ENCODE results near the gene MTMR4.

The MTMR4 gene

DNA sequence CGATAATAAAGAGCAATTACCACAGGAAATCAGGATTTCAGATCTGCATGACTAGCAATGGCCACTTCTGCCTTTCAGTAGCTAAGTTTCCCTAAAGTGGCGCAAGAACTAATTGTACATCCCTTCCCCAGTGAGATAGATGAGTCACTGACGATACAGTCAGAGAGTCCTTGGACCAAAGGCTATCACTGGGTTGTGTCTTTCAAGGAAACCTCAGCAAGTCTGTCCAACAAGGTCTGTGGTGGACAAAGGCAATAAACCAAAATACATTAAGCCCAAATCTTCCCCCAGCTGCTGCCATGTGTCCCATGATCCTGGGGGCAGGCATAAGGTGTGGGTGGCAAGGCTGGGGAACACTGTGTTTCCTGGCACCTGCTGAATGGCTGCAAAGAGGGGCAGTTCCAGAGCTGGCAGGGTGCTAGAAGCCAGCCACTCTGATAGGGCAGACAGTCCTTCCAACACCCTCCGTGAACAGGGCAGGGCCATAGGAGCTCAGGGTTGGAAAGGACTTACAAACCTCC is 20.5 kb upstream of the MTMR4 start:
- Histone ChIP-seq H3K9ac (ENCODE audit: low read depth, low read length) (no peak overlapping the region), H3K4me2 (ENCODE audit: low read length) (no peak overlapping the region), H3K36me3 (ENCODE audit: insufficient read depth, low read length) (no peaks in the 10 kb centered on the region), H3K27me3 (ENCODE audit: control insufficient read depth, insufficient read depth, low read length) (peaks cover 49% of the 10 kb centered on the region), H3K4me3 (ENCODE audit: low read length) (no peak overlapping the region), H3K4me1 (ENCODE audit: control insufficient read depth, insufficient read depth, low read length) (peaks cover 18% of the 10 kb centered on the region), H3K9me3 (replicated peaks; ENCODE audit: low read length) (no peaks in the 10 kb centered on the region)

DNA sequence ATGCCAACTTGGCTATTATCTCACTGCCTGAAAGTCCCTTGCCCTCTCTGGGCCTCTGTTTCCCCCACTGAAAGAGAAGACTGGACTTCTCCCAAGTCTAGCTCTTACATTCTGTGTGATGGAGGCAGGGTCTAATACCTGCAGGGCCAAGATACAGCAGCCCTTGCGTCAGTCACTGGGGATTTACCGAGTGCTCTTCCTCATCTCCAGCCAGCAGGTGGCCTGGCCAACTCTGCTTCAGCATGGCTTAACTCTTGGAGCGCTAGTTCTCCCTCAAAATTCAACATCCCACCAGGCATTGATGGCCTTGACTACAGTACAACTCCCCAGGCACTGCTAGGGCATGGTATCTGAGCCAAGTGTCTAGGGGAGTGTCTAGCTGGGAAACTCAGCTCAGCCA is 19.9 kb upstream of the MTMR4 start:
- no peak overlapping the region for H3K4me3 ChIP-seq (ENCODE audit: low read length)
- peaks cover 53% of the 10 kb centered on the region for H3K27me3 ChIP-seq (ENCODE audit: control insufficient read depth, insufficient read depth, low read length)
- H3K4me1 ChIP-seq (ENCODE audit: control insufficient read depth, insufficient read depth, low read length) = peaks cover 18% of the 10 kb centered on the region
- H3K4me2 ChIP-seq (ENCODE audit: low read length) = no peak overlapping the region
- H3K9me3 ChIP-seq (replicated peaks; ENCODE audit: low read length) = no peaks in the 10 kb centered on the region
- H3K36me3 ChIP-seq (ENCODE audit: insufficient read depth, low read length) = no peaks in the 10 kb centered on the region
- no peak overlapping the region for H3K9ac ChIP-seq (ENCODE audit: low read depth, low read length)

DNA sequence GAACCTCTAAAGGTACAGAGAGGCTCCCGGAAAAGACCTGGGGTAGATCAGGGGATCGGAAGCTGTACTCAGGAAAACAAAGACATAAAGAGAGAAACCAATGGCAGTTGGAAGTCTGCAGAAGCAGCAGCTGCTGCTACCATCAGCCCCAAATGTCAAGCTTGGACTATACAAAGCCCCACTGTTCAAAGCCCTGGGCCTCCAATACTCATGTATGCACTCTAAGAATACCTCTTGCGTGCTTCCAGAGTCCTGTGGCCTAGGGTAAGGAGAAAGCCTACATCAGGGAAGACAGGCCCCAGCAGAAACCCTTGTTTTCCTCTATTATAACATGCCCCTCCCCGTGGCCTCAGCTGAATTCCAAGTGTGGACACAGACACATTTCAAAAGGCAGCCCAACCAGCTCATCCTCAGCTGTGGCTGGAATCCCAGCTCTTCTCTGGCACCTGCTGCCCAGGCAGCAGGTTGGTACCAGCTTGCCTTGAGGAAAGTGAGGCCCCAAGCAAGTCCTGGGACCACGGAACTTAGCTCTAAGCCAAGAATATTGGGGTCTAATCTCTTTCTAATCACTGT is 19.3 kb upstream of the MTMR4 start:
- no peak overlapping the region for H3K4me3 ChIP-seq (ENCODE audit: low read length)
- no peaks in the 10 kb centered on the region for H3K36me3 ChIP-seq (ENCODE audit: insufficient read depth, low read length)
- H3K9ac ChIP-seq (ENCODE audit: low read depth, low read length) = no peak overlapping the region
- peaks cover 54% of the 10 kb centered on the region for H3K27me3 ChIP-seq (ENCODE audit: control insufficient read depth, insufficient read depth, low read length)
- peaks cover 18% of the 10 kb centered on the region for H3K4me1 ChIP-seq (ENCODE audit: control insufficient read depth, insufficient read depth, low read length)
- H3K9me3 ChIP-seq (replicated peaks; ENCODE audit: low read length) = no peaks in the 10 kb centered on the region
- no peak overlapping the region for H3K4me2 ChIP-seq (ENCODE audit: low read length)

DNA sequence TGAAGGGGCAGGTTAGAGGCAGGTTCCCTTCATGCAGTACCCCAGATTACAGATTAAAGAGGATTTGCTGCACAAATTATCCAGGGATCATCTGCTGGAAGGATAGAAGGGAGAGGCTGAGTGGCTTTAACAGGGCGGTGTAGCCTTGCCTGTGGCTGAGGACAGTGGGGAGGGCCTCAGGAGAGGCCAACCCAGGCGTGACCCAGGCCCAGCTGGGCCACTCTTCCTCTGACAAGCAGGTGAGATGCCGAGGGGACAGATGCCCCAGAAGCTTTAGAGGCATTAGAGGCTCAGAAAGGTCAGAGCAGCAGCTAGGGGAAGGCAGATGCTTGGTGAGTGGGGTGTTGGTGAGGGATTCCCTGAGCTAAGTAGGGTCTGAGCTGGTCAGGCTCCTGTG is 18.1 kb upstream of the MTMR4 start:
- Histone ChIP-seq H3K27me3 (ENCODE audit: control insufficient read depth, insufficient read depth, low read length) (peaks cover 50% of the 10 kb centered on the region), H3K4me2 (ENCODE audit: low read length) (peak overlapping the region; percentile 90), H3K4me1 (ENCODE audit: control insufficient read depth, insufficient read depth, low read length) (peaks cover 18% of the 10 kb centered on the region), H3K9me3 (replicated peaks; ENCODE audit: low read length) (no peaks in the 10 kb centered on the region), H3K36me3 (ENCODE audit: insufficient read depth, low read length) (no peaks in the 10 kb centered on the region), H3K4me3 (ENCODE audit: low read length) (no peak overlapping the region), H3K9ac (ENCODE audit: low read depth, low read length) (no peak overlapping the region)

DNA sequence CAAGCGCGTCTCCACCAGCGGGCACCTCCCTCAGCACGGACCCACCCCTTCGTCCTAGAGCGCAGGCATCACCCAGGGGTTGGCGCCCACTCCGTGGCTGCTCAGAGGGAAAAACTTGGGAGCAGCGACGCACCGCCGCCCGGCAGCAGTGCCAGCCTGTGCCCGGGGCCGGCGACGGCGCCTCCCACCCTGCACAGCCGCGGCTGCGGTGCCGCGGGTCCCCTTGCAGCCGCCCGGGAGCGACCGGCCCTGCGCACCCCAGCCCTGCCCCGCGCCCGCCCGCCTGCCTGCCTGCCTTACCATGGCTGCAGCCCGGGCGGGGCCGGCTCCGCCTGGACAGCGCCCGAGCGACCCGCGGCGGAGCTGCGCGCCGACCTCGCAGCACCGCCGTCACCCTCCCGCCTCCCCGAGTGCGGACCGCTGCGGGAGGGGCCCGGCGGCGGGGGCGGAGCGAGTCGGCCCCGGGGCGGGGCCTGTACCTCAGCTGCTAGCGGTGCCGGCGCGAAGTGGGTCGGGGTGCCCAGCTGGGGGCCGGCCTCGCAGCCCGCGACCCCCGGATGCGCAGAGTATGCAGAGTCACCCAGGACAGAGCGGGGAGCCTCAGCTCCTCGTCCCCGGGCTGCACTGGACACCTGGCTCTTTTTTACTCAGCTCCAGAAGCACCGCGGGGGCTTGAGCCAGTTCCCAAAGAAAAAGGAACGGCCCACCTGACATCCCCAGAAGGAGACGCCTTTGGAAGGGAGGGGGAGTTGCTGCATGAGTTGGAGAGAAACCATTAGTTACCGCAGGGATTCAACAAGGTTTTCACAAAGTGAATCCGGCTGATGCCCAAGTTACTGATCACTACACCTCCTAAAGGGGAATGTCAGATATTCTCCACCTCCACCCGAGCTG is 17.5 kb upstream of the MTMR4 start:
- Histone ChIP-seq H3K4me2 (ENCODE audit: low read length) (peak overlapping the region; percentile 90), H3K4me1 (ENCODE audit: control insufficient read depth, insufficient read depth, low read length) (peaks cover 18% of the 10 kb centered on the region), H3K9me3 (replicated peaks; ENCODE audit: low read length) (no peaks in the 10 kb centered on the region), H3K4me3 (ENCODE audit: low read length) (peak overlapping the region; percentile 66), H3K36me3 (ENCODE audit: insufficient read depth, low read length) (no peaks in the 10 kb centered on the region), H3K9ac (ENCODE audit: low read depth, low read length) (peak overlapping the region; percentile 38), H3K27me3 (ENCODE audit: control insufficient read depth, insufficient read depth, low read length) (peaks cover 47% of the 10 kb centered on the region)

DNA sequence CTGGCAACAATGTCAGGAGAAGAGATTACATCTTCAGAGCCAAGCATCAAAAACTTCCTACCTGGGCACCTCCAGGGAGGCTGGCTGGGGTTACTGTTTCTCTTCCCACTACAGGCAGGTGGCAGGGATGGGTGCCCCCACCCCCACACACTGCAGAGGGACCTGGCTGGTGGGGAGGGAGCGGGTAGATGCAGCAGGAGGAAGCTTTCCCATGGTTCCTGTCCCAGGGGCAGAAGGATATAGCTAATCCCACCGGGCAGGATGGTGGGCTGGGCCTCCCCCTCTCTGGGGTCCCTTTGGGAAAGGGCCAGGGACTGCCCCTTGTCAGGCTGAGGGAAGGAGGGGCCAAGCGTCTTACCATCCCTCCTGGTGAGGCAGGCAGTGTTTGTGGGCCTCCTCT is 16.7 kb upstream of the MTMR4 start:
- H3K36me3 ChIP-seq (ENCODE audit: insufficient read depth, low read length) = no peaks in the 10 kb centered on the region
- peaks cover 40% of the 10 kb centered on the region for H3K27me3 ChIP-seq (ENCODE audit: control insufficient read depth, insufficient read depth, low read length)
- H3K4me3 ChIP-seq (ENCODE audit: low read length) = no peak overlapping the region
- peaks cover 18% of the 10 kb centered on the region for H3K4me1 ChIP-seq (ENCODE audit: control insufficient read depth, insufficient read depth, low read length)
- H3K9me3 ChIP-seq (replicated peaks; ENCODE audit: low read length) = no peaks in the 10 kb centered on the region
- H3K4me2 ChIP-seq (ENCODE audit: low read length) = peak overlapping the region; percentile 90
- no peak overlapping the region for H3K9ac ChIP-seq (ENCODE audit: low read depth, low read length)

DNA sequence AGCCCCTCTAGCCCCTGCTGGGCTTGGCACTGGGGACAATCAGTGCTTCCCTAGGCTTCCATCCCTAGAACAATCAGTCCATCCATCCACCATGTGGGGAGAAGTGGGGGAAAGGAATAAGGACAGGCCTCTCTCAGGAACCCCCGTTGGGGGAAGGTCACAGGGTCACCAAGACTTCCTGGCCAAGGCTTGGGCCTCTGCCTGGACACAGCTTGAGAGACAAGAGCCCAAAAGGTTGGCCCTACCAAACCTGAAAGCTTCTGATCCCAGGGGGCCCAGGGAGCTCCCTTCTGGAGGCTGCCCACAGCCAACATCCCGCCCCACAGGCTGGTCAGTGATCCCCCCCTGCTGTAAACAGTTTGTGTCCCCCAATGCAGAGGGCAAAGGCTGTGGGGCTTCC is 16.2 kb upstream of the MTMR4 start:
- Histone ChIP-seq H3K9me3 (replicated peaks; ENCODE audit: low read length) (no peaks in the 10 kb centered on the region), H3K27me3 (ENCODE audit: control insufficient read depth, insufficient read depth, low read length) (peaks cover 40% of the 10 kb centered on the region), H3K4me2 (ENCODE audit: low read length) (no peak overlapping the region), H3K4me1 (ENCODE audit: control insufficient read depth, insufficient read depth, low read length) (peaks cover 18% of the 10 kb centered on the region), H3K4me3 (ENCODE audit: low read length) (no peak overlapping the region), H3K9ac (ENCODE audit: low read depth, low read length) (no peak overlapping the region), H3K36me3 (ENCODE audit: insufficient read depth, low read length) (no peaks in the 10 kb centered on the region)

DNA sequence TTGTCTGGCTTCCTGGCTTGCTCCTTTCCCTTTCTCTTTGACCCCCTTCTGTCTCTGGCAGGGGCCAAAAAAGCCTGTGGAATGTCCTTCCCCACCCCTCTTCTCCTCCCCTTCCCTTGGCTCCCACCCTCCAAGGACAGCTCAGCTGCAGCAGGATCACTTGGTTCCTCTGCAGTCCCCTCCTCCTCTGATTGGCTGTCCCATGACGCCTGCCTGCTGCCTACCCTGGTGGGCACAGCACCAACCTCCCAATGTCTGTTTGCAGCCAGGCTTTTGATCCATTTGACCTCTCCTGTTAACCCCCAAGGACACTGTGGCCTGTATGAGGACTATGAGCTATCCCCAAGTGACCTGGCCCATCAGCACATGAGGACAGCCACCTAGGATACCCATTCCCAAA is 14.8 kb upstream of the MTMR4 start:
- Histone ChIP-seq H3K4me2 (ENCODE audit: low read length) (no peak overlapping the region), H3K9me3 (replicated peaks; ENCODE audit: low read length) (no peaks in the 10 kb centered on the region), H3K27me3 (ENCODE audit: control insufficient read depth, insufficient read depth, low read length) (peaks cover 36% of the 10 kb centered on the region), H3K4me3 (ENCODE audit: low read length) (no peak overlapping the region), H3K36me3 (ENCODE audit: insufficient read depth, low read length) (no peaks in the 10 kb centered on the region), H3K4me1 (ENCODE audit: control insufficient read depth, insufficient read depth, low read length) (peaks cover 15% of the 10 kb centered on the region), H3K9ac (ENCODE audit: low read depth, low read length) (no peak overlapping the region)

DNA sequence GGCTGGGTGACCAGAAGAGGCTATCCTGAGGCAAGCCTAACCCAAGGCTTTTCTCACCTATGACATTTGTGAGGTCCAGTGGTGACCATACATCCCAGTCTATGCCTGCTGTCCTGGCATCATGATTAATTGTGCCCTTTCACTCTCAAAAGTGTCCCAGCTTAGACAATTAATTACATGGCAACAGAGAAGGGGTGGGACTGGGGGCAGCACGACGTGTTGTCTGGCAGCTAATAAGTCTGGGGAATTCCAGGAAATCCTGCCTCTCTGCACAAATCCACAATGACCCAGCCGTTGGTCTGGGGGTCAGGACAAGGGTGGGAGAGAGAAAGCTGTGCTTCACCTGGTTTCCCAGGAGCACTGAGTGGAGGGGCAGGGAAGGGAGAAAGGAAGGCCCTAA is 14.0 kb upstream of the MTMR4 start:
- no peak overlapping the region for H3K4me3 ChIP-seq (ENCODE audit: low read length)
- peaks cover 14% of the 10 kb centered on the region for H3K4me1 ChIP-seq (ENCODE audit: control insufficient read depth, insufficient read depth, low read length)
- no peak overlapping the region for H3K4me2 ChIP-seq (ENCODE audit: low read length)
- peaks cover 36% of the 10 kb centered on the region for H3K27me3 ChIP-seq (ENCODE audit: control insufficient read depth, insufficient read depth, low read length)
- H3K9me3 ChIP-seq (replicated peaks; ENCODE audit: low read length) = no peaks in the 10 kb centered on the region
- H3K9ac ChIP-seq (ENCODE audit: low read depth, low read length) = no peak overlapping the region
- H3K36me3 ChIP-seq (ENCODE audit: insufficient read depth, low read length) = no peaks in the 10 kb centered on the region

DNA sequence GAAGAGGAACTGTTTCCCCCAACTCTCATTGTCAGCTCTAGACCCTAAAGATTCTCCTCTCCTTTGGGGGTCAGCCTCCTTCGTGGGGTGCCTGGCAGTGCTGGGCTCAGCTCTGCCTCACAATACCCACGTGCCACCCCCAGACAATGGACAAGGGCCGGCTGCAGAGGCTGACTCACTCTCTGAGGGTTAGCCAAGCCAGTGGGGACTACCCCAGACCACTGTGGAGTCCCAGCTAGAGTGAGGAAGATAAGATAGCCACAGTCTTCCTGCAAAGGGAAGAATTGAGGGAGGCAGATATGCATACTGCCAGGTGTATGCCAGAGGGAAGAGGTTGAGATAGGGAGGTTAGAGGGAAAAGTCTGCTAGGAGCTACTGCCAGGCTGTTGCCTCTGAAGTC is 13.5 kb upstream of the MTMR4 start:
- Histone ChIP-seq H3K4me1 (ENCODE audit: control insufficient read depth, insufficient read depth, low read length) (peaks cover 14% of the 10 kb centered on the region), H3K9me3 (replicated peaks; ENCODE audit: low read length) (no peaks in the 10 kb centered on the region), H3K27me3 (ENCODE audit: control insufficient read depth, insufficient read depth, low read length) (peaks cover 36% of the 10 kb centered on the region), H3K36me3 (ENCODE audit: insufficient read depth, low read length) (no peaks in the 10 kb centered on the region), H3K4me2 (ENCODE audit: low read length) (no peak overlapping the region), H3K4me3 (ENCODE audit: low read length) (no peak overlapping the region), H3K9ac (ENCODE audit: low read depth, low read length) (no peak overlapping the region)

DNA sequence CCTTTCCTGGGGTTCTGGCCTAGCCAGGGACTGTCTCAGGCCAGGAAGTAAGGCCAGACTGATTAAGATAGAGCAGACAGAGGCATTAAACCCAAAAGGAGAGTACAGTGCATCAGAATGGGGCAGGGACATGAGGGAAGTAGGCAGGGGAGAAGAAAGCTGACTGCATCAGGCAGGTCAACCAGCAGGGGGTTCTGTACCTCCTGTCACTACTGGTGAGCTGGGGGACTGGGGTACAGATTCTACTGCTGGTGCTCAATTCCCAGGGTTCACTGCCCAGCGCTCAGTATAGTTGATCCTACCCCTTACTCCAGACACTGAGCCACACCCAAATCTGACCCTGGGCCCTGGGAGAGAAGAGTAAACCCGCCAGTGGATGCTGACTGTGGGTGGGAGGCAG is 12.9 kb upstream of the MTMR4 start:
- H3K27me3 ChIP-seq (ENCODE audit: control insufficient read depth, insufficient read depth, low read length) = peaks cover 29% of the 10 kb centered on the region
- H3K9ac ChIP-seq (ENCODE audit: low read depth, low read length) = no peak overlapping the region
- no peak overlapping the region for H3K4me3 ChIP-seq (ENCODE audit: low read length)
- H3K9me3 ChIP-seq (replicated peaks; ENCODE audit: low read length) = no peaks in the 10 kb centered on the region
- peaks cover 14% of the 10 kb centered on the region for H3K4me1 ChIP-seq (ENCODE audit: control insufficient read depth, insufficient read depth, low read length)
- H3K4me2 ChIP-seq (ENCODE audit: low read length) = no peak overlapping the region
- H3K36me3 ChIP-seq (ENCODE audit: insufficient read depth, low read length) = no peaks in the 10 kb centered on the region

Data from skeletal muscle satellite cell (primary cell).